GM18868 (cell line): Measurements from ENCODE around the gene PDCD6IP.
"Not testable (repeated sequence)": the region's sequence is repeated elsewhere in the genome, so short reads cannot be mapped to it uniquely, and the experiment has no call there.

ENCODE experiments used
- ATAC-seq: cut with Tn5 transposase; IDR thresholded peaks from one replicate; pipeline ENCODE4 v1.9.1; 2021; ENCODE audit warnings: mild to moderate bottlenecking, moderate library complexity; ENCODE audit not compliant: unreplicated experiment

PDCD6IP gene

GRCh38 chr3:33840179-33840578 is 41.7 kb downstream of the PDCD6IP start:
- ATAC-seq = no peak

DNA sequence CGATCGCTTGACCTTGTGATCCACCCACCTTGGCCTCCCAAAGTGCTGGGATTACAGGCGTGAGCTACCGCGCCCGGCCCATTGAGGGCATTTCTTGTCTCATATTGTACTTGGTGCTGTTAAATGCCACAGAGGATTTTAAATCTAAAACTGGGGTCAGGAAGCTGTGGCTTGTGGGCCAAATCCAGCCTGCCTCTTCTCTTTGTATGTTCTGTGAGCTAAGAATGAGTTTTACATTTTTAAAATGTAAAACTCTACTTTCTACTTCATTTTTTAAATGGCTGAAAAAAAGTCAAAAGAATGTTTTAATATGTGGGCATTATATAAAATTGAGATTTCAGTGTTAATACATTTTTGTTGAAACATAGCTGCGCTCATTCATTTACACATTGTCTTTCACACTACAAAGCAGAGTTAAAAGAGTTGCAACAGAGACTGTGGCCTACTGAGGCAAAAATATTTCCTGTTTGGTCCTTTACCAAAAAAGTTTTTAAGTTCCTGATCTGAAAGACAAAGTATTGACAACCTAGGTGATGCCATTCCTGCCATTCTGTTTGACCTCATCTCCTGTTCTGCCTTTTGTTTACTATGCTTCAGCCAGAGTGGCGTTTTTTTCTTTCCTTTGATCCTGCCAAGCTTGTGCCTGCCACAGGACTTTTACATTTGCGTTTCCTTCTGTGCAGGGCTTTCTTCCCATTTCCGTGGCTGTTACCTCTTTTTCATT is 50.4 kb downstream of the PDCD6IP start:
- ATAC-seq = no peak

DNA sequence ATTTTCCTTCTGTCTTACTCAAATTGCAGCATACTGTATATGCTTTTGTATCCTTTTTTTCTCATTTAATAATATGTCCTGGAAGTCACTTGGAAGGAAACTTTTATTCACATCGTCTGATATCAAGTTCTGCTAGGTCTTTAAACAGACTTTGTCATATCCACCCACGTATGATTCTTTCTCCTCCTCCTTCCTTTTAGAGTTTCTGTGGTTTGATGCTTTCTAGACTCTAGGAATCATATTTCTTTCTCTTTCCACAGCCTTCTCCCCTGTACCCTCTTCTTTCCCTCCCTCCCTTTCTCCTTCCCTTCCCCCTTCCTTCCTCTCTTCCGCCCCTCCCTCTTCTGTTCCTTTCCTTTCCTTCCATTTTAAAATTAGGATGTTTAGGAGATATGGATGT is 52.2 kb downstream of the PDCD6IP start:
- ATAC-seq = not testable (repeated sequence)

DNA sequence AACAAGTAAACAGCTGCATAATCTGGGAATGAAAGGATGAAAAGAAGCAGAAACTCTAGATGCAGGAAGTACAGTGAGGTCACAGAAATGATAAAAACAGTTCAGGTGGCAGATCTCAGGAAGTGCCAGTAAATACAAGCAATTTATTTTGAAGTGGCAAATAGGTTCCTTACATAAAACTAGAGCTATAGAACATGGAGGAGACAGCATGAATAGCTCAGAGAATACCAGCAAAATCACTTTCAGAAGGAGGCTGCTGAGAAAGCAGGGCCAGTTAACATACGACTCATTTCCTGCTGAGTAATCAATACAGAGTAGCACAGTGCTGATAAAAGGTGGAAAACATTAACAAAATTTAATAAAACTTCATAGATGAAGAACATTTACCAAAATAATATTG is 57.0 kb downstream of the PDCD6IP start:
- ATAC-seq = peak; percentile 64

- no peak for ATAC-seq
These were observed 57.6 kb downstream of the PDCD6IP start for GRCh38 chr3:33855884-33856546.

DNA sequence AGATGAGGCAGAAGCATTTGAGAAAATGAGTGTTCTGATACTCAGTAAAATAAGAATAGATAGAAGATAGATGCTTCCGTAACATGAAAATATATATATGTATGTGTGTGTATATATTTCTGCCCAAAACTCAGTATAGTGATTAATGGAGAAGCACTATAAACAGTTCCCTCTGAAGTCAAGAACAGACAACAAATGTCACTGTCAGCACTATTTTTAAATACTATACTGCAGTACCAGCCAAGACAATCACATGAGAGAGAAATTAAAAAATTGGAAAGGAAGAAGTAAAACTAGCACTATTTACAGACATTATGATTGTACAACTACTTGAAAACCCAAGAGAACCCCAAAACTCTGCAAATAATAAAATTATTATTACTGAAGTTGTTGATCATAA is 59.3 kb downstream of the PDCD6IP start:
- not testable (repeated sequence) for ATAC-seq

DNA sequence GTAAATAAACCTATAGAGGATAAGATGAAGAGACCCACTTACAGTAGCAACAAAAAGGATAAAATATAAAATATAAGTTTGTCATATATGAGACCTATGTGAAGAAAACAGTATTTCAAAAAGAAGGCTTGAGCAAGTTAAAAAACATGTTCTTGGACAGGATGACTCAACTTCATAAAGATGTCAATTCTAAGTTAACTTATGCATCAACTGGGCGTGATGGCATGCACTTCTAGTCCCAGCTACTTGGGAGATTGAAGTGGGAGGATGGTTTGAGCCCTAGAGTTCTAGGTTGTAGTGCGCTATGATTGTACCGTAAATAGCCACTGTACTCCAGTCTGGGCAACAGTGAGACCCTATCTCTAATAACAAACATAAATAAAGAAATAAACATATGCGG is 59.7 kb downstream of the PDCD6IP start:
- ATAC-seq = no peak

- ATAC-seq = no peak
These were observed 62.1 kb downstream of the PDCD6IP start for GRCh38 chr3:33860373-33861050.

DNA sequence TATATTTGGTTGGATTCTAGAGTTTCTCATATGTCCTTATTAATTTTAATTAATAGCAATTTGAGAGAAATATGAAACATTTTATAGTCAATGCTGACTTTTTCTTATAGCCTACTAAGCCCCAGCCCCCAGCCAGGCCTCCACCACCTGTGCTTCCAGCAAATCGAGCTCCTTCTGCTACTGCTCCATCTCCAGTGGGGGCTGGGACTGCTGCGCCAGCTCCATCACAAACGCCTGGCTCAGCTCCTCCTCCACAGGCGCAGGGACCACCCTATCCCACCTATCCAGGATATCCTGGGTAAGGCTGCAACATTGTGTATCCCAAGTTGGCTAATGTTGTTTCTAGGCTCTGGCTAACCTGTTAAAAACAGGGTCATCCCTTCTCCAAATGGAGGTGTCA is 66.7 kb downstream of the PDCD6IP start:
- no peak for ATAC-seq

GRCh38 chr3:33868309-33868708 is 69.9 kb downstream of the PDCD6IP start:
- no peak for ATAC-seq

DNA sequence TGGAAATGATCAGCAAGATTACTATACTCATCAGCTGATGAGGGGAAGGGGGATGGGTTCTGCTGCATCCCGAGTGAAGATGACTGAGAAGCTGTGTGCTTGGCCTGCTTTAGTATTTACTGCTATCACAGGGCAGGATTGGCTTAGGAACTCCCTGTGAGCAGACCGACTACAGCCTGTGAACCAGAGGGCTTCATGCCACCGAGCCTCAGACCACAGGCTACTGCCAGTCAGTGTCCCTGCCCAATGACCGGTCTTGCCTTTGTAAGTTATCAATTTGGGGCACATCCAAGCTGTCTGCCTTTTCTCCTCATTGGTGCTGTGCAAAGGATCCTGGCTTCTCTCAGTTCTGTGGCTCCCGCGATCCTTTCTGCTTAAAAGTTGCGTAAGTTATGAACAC is 71.5 kb downstream of the PDCD6IP start:
- no peak for ATAC-seq

- ATAC-seq = no peak
These were observed 76.4 kb downstream of the PDCD6IP start for GRCh38 chr3:33874815-33875214.

DNA sequence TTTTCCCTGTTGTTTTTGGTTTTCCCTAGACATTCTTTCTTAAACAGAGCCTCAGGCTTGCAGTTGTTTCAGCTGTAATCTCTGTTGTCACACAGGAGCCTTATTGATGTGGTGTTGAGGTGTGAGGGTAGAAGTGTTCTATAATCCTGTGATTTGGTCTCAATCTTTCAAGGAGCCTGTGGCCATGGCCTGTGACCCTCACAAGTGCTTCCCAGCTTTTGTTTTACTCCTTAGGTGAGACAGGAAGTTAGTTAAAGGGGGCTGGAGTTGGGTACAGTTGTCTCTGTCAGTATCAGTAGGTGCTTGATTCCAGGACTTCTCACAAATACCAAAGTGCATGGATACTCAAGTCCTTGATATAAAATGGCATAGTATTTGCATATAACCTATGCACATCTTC is 77.2 kb downstream of the PDCD6IP start:
- peak; percentile 11 for ATAC-seq

DNA sequence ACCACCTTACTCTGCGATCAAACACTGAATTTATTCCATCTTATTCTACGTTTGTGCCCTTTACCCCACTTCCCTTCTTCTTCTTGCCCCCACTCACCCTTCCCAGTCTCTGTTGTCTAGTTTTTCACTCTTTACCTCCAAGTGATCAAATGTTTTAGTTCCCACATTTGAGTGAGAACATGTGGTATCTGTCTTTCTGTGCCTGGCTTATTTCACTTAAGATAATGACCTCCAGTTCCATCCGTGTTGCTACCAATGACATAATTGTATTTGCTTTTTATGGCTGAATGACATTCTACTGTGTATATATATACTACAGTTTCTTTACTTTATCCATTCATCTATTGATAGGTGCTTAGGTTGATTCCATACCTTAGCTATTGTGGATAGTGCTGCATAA is 78.8 kb downstream of the PDCD6IP start:
- ATAC-seq = no peak

DNA sequence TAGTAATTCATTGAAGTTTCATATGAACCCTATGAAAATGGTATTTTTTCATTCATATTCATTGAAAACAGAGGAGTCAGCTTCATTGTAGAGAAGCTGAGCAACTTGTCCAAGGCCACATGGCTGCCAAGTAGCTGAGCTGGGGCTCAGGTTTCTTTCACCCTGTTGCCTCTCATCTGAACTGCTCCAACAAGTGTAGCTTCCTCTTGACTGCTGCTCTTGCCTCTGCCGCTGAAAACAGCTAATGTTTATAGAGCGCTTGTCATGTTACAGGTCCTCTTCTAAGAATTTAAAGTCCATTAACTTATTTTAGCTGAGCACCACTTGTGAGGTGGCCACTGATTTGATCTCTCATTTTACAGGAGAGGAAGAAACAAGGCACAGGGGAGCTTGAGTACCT is 81.1 kb downstream of the PDCD6IP start:
- no peak for ATAC-seq

- ATAC-seq = no peak
These were observed 83.0 kb downstream of the PDCD6IP start for GRCh38 chr3:33881156-33882064.

GRCh38 chr3:33882296-33882695 is 83.9 kb downstream of the PDCD6IP start:
- ATAC-seq = no peak

GRCh38 chr3:33883538-33883950 is 85.1 kb downstream of the PDCD6IP start:
- ATAC-seq = peak; percentile 45

- ATAC-seq = no peak
These were observed 85.6 kb downstream of the PDCD6IP start for GRCh38 chr3:33883951-33884561.

DNA sequence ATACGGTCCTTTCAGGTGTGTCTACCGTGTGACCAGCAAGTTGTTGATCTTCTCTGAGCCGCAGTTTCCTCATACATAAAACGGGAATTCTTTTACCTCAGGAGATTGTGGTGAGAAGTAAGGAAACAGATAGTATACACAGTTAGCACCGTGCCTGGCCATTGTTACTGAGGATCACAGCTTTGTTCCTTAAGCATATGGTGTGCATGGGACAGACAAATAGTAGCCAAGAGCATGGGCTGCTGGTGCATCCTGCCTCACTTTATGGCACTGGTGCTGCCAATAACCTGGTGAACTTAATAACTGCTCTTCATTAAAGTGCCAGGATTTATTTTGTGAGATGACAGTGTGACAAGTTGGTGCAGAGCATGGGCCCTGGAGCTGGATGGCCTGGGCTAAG is 86.3 kb downstream of the PDCD6IP start:
- no peak for ATAC-seq

- no peak for ATAC-seq
These were observed 87.1 kb downstream of the PDCD6IP start for GRCh38 chr3:33885496-33885895.
